Natural killer cell (primary cell): ENCODE results near the gene CCNF. TPM values are rescaled to one million over a fixed set of nuclear protein-coding genes. Genes with fewer than 3 reads are reported as not detected.

ENCODE experiments used
- ATAC-seq, 3 donors: fragments of 150-1000 bp in 2 of 3; fragments of 200-7000 bp in 1 of 3; cut with Tn5 transposase; 1 replicate in 1 of 3; 2 replicates in 2 of 3; pipeline ENCODE4 v1.10.0; 2021; ENCODE audit warnings: mild to moderate bottlenecking in 2 of 3, moderate library complexity in 2 of 3
- DNase-seq, 2 donors: peaks; one replicate each; pipeline versions ENCODE4 v3.0.0 to v3.0.0-alpha.2; 2013 to 2021; ENCODE audit warnings: mixed read lengths in 1 of 2
- H3K27ac ChIP-seq: one replicate; pipeline ENCODE4 v1.5.1; 2013; ENCODE audit warnings: mild to moderate bottlenecking, low read length
- H3K27me3 ChIP-seq: one replicate; pipeline ENCODE4 v1.6.1; 2013; ENCODE audit warnings: low read length; ENCODE audit not compliant: control insufficient read depth, insufficient read depth
- H3K36me3 ChIP-seq: one replicate; pipeline ENCODE4 v1.6.1; 2013; ENCODE audit warnings: low read length; ENCODE audit not compliant: control insufficient read depth, insufficient read depth
- H3K4me1 ChIP-seq: one replicate; pipeline ENCODE4 v1.6.1; 2013; ENCODE audit warnings: low read length; ENCODE audit not compliant: control insufficient read depth, insufficient read depth
- H3K4me3 ChIP-seq: one replicate; pipeline ENCODE4 v1.5.1; 2013; ENCODE audit warnings: low read length
- H3K9me3 ChIP-seq: one replicate; pipeline ENCODE4 v1.6.1; 2013; ENCODE audit warnings: low read length; ENCODE audit not compliant: control insufficient read depth, insufficient read depth
- H3K27ac Mint-ChIP-seq, 2 donors: one replicate each; pipeline ENCODE4 v1.8.0; 2022; ENCODE audit warnings: mild to moderate bottlenecking in 2 of 2, mixed read lengths in 2 of 2, moderate library complexity in 1 of 2
- H3K27me3 Mint-ChIP-seq, 2 donors: one replicate each; pipeline ENCODE4 v1.8.0; 2022; ENCODE audit warnings: low read depth in 2 of 2, mixed read lengths in 2 of 2
- H3K36me3 Mint-ChIP-seq: one replicate; pipeline ENCODE4 v1.8.0; 2022; ENCODE audit warnings: mixed read lengths
- H3K4me1 Mint-ChIP-seq, 2 donors: one replicate each; pipeline ENCODE4 v1.8.0; 2022; ENCODE audit warnings: mixed read lengths in 2 of 2
- H3K4me3 Mint-ChIP-seq: one replicate; pipeline ENCODE4 v1.8.0; 2022; ENCODE audit warnings: mild to moderate bottlenecking, moderate library complexity, mixed read lengths
- H3K9me3 Mint-ChIP-seq, 2 donors: one replicate each; pipeline ENCODE4 v1.8.0; 2022; ENCODE audit warnings: mixed read lengths in 2 of 2
- CTCF ChIP-seq: fragments of 200-600 bp; IDR thresholded peaks from one replicate; pipeline ENCODE4 v1.8.0; 2022; ENCODE audit warnings: antibody characterized with exemption
- WGBS: methylation state at CpG from one replicate; pipeline ENCODE4 v1.1.7; 2013; ENCODE audit warnings: missing lambda C conversion rate; ENCODE audit not compliant: insufficient coverage; 5-methylcytosine and 5-hydroxymethylcytosine counted together
- intact Hi-C: fragments of 100-400 bp; cut with micrococcal nuclease; formaldehyde crosslinking; loops from one replicate; pipeline ENCODE4 v1.14.2; 2022
- total RNA-seq, 4 donors: library from RNA; stranded (reverse); fragments of 120-200 nt in 1 of 4; gene quantifications; one replicate each; pipeline versions ENCODE4 v1.2.3 to v1.2.4, GENCODE V29; 2013 to 2022

The CCNF gene
- total RNA-seq, 3 donors from 2014 or later (not counting 1 experiment from before 2014, with no cell fraction given) = 7.5 to 14.2 (median 8.4) TPM

GRCh38 chr16:2388875-2389433 lies 40.3 kb upstream of the CCNF start:
- H3K4me3 Mint-ChIP-seq = no peak overlapping the region
- H3K27ac ChIP-seq = no peak overlapping the region
- no peaks in the 10 kb centered on the region for H3K9me3 Mint-ChIP-seq
- H3K36me3 Mint-ChIP-seq = no peaks in the 10 kb centered on the region
- no peaks in the 10 kb centered on the region for H3K27me3 ChIP-seq
- no peaks in the 10 kb centered on the region for H3K4me1 ChIP-seq
- H3K4me1 Mint-ChIP-seq = no peaks in the 10 kb centered on the region
- no peak for TF ChIP-seq CTCF
- DNase-seq (no peak), ATAC-seq (no peak)
- peaks cover 7 to 11% of the 10 kb centered on the region in 2 donors for H3K27me3 Mint-ChIP-seq
- 77% methylated on average over 2 of the region's 2 CpGs for WGBS
- H3K4me3 ChIP-seq = no peak overlapping the region
- intact Hi-C loops = no loop called here
- peaks cover 5% of the 10 kb centered on the region for H3K9me3 ChIP-seq
- no peaks in the 10 kb centered on the region for H3K36me3 ChIP-seq
- H3K27ac Mint-ChIP-seq = no peak overlapping the region

GRCh38 chr16:2392025-2392424 lies 37.2 kb upstream of the CCNF start:
- no peak for DNase-seq
- Histone ChIP-seq H3K27me3 (no peaks in the 10 kb centered on the region), H3K4me1 (no peaks in the 10 kb centered on the region), H3K36me3 (no peaks in the 10 kb centered on the region), H3K27ac (no peak overlapping the region), H3K4me3 (no peak overlapping the region), H3K9me3 (peaks cover 5% of the 10 kb centered on the region)
- peaks cover 4 to 9% of the 10 kb centered on the region in 2 donors for H3K27me3 Mint-ChIP-seq
- intact Hi-C loops = no loop called here
- no peak for TF ChIP-seq CTCF
- no peak overlapping the region for H3K27ac Mint-ChIP-seq
- H3K4me1 Mint-ChIP-seq = no peaks in the 10 kb centered on the region
- H3K9me3 Mint-ChIP-seq = no peaks in the 10 kb centered on the region
- no peak for ATAC-seq
- H3K4me3 Mint-ChIP-seq = no peak overlapping the region
- H3K36me3 Mint-ChIP-seq = no peaks in the 10 kb centered on the region

GRCh38 chr16:2398520-2398919 lies 30.7 kb upstream of the CCNF start:
- H3K36me3 Mint-ChIP-seq = no peaks in the 10 kb centered on the region
- 82% methylated on average over 5 of the region's 5 CpGs for WGBS
- DNase-seq = no peak
- intact Hi-C loops = no loop called here
- H3K27me3 ChIP-seq = no peaks in the 10 kb centered on the region
- H3K4me1 Mint-ChIP-seq = no peaks in the 10 kb centered on the region
- no peak overlapping the region for H3K27ac ChIP-seq
- H3K4me3 ChIP-seq = no peak overlapping the region
- H3K4me3 Mint-ChIP-seq = no peak overlapping the region
- no peak overlapping the region for H3K27ac Mint-ChIP-seq
- H3K4me1 ChIP-seq = no peaks in the 10 kb centered on the region
- TF ChIP-seq CTCF = no peak
- ATAC-seq = no peak
- no peaks in the 10 kb centered on the region for H3K9me3 ChIP-seq
- H3K9me3 Mint-ChIP-seq = no peaks in the 10 kb centered on the region
- no peaks in the 10 kb centered on the region for H3K36me3 ChIP-seq
- peaks cover 0 to 9% of the 10 kb centered on the region in 2 donors for H3K27me3 Mint-ChIP-seq

GRCh38 chr16:2404099-2404498 lies 25.1 kb upstream of the CCNF start:
- no peaks in the 10 kb centered on the region for H3K27me3 ChIP-seq
- no peaks in the 10 kb centered on the region for H3K4me1 Mint-ChIP-seq
- H3K9me3 ChIP-seq = no peaks in the 10 kb centered on the region
- no peak overlapping the region for H3K27ac ChIP-seq
- no peak overlapping the region for H3K4me3 Mint-ChIP-seq
- 74% methylated on average over 4 of the region's 4 CpGs for WGBS
- no peaks in the 10 kb centered on the region for H3K36me3 ChIP-seq
- peaks cover 0 to 4% of the 10 kb centered on the region in 2 donors for H3K27me3 Mint-ChIP-seq
- no peak overlapping the region for H3K4me3 ChIP-seq
- no peak overlapping the region for H3K27ac Mint-ChIP-seq
- no peak for ATAC-seq
- TF ChIP-seq CTCF = no peak
- H3K9me3 Mint-ChIP-seq = no peaks in the 10 kb centered on the region
- DNase-seq = no peak
- H3K36me3 Mint-ChIP-seq = no peaks in the 10 kb centered on the region
- no peaks in the 10 kb centered on the region for H3K4me1 ChIP-seq
- intact Hi-C loops = no loop called here
